Naive thymus-derived CD4-positive, alpha-beta T cell (primary cell): ENCODE results near the gene CISD3. TPM values are rescaled to one million over a fixed set of nuclear protein-coding genes. Genes with fewer than 3 reads are reported as not detected.
A peak's percentile ranks its signal among the peaks of the same experiment; 100 is the strongest.

Source experiments
- ATAC-seq: fragments of 150-1000 bp; cut with Tn5 transposase; 2 replicates; pipeline ENCODE4 v1.10.0; 2021; ENCODE audit warnings: mild to moderate bottlenecking, moderate library complexity
- CTCF ChIA-PET: fragments of 350-600 bp; sonication (Branson Sonifier 250); formaldehyde crosslinking; loops from one replicate; lab custom pipeline; 2021; ENCODE audit warnings: antibody characterized with exemption; lab: Charles Lee
- POLR2A ChIA-PET: fragments of 350-600 bp; sonication (Branson Sonifier 250); formaldehyde crosslinking; loops from one replicate; lab custom pipeline; 2021; ENCODE audit warnings: antibody characterized with exemption, inconsistent platforms; lab: Charles Lee
- DNase-seq, 9 donors: peaks; one replicate each; pipeline versions ENCODE4 v3.0.0 to v3.0.0-alpha.2; 2020 to 2022; ENCODE audit warnings: mixed read lengths in 1 of 9
- H3K27ac ChIP-seq: one replicate; pipeline ENCODE4 v1.7.0; 2013; ENCODE audit warnings: mild to moderate bottlenecking, low read depth, low read length, moderate library complexity
- H3K27me3 ChIP-seq, 2 donors: one replicate each; pipeline ENCODE4 v1.7.0; 2013; ENCODE audit warnings: low read length in 2 of 2, mild to moderate bottlenecking in 2 of 2, moderate library complexity in 2 of 2; ENCODE audit not compliant: control insufficient read depth in 2 of 2, insufficient read depth in 2 of 2
- H3K36me3 ChIP-seq, 3 experiments: 1 replicate in 2 of 3; 2 replicates in 1 of 3; pipeline ENCODE4 v1.7.0; 2013; ENCODE audit warnings: low read length in 3 of 3, mild to moderate bottlenecking in 3 of 3, moderate library complexity in 1 of 3; ENCODE audit not compliant: insufficient read depth in 3 of 3, control insufficient read depth in 2 of 3
- H3K4me1 ChIP-seq, 2 donors: one replicate each; pipeline ENCODE4 v1.7.0; 2013; ENCODE audit warnings: low read length in 2 of 2, mild to moderate bottlenecking in 2 of 2, moderate library complexity in 1 of 2; ENCODE audit not compliant: control insufficient read depth in 2 of 2, insufficient read depth in 2 of 2
- H3K4me3 ChIP-seq: 2 replicates; pipeline ENCODE4 v1.7.0; 2013; ENCODE audit warnings: mild to moderate bottlenecking, low read length
- H3K9me3 ChIP-seq, 3 experiments: 1 replicate in 2 of 3; 2 replicates in 1 of 3; pipeline ENCODE4 v1.7.0; 2013; ENCODE audit warnings: low read length in 3 of 3; ENCODE audit not compliant: control insufficient read depth in 2 of 3
- H3K27ac Mint-ChIP-seq, 9 donors: one replicate each; pipeline ENCODE4 v1.8.0; 2020 to 2022; ENCODE audit warnings: mixed read lengths in 9 of 9, mild to moderate bottlenecking in 8 of 9, moderate library complexity in 5 of 9, inconsistent platforms in 2 of 9
- H3K27me3 Mint-ChIP-seq, 5 donors: one replicate each; pipeline ENCODE4 v1.8.0; 2021 to 2022; ENCODE audit warnings: mixed read lengths in 5 of 5, mild to moderate bottlenecking in 1 of 5
- H3K36me3 Mint-ChIP-seq, 5 donors: one replicate each; pipeline ENCODE4 v1.8.0; 2020 to 2022; ENCODE audit warnings: mixed read lengths in 5 of 5, mild to moderate bottlenecking in 3 of 5, inconsistent platforms in 1 of 5
- H3K4me1 Mint-ChIP-seq, 7 donors: one replicate each; pipeline ENCODE4 v1.8.0; 2020 to 2022; ENCODE audit warnings: mixed read lengths in 7 of 7, mild to moderate bottlenecking in 3 of 7, inconsistent platforms in 1 of 7
- H3K4me3 Mint-ChIP-seq, 10 donors: one replicate each; pipeline ENCODE4 v1.8.0; 2020 to 2022; ENCODE audit warnings: mild to moderate bottlenecking in 10 of 10, mixed read lengths in 10 of 10, moderate library complexity in 6 of 10, inconsistent platforms in 2 of 10
- H3K9me3 Mint-ChIP-seq, 11 donors: one replicate each; pipeline ENCODE4 v1.8.0; 2020 to 2022; ENCODE audit warnings: mixed read lengths in 11 of 11, mild to moderate bottlenecking in 4 of 11, inconsistent platforms in 1 of 11, moderate library complexity in 1 of 11
- intact Hi-C, 2 donors: fragments of 100-400 bp; cut with micrococcal nuclease; formaldehyde crosslinking; loops; one replicate each; pipeline ENCODE4 v1.15.1; 2023
- polyA plus RNA-seq, 2 donors: library from polyadenylated mRNA; unstranded; fragments of 300-500 nt; fragmentation: Illumina TruSeq; gene quantifications; one replicate each; pipeline ENCODE4 v1.2.3, GENCODE V29; 2021
- total RNA-seq, 6 experiments: library from RNA in 5 of 6; stranded (reverse) in 5 of 6; gene quantifications; 1 replicate in 5 of 6; 2 replicates in 1 of 6; pipeline ENCODE4 v1.2.3 and lab custom pipeline; 2021 to 2026

Gene CISD3
- total and polyA plus RNA-seq, 7 experiments from 2014 or later: 8.0 to 39.6 (median 16.6) TPM

GRCh38 chr17:38715216-38715943 is 14.8 kb upstream of the CISD3 start:
- no peaks in the 10 kb centered on the region for H3K27me3 ChIP-seq
- H3K4me3 ChIP-seq: no peak overlapping the region
- H3K4me3 Mint-ChIP-seq: no peak overlapping the region
- no peak overlapping the region for H3K27ac ChIP-seq
- ChIA-PET CTCF (interaction anchor here (1.1 to 2.6 kb wide), 2 partner anchors 12 to 19 kb away, joined by 6 to 9 read pairs; no protein-coding TSS in a partner anchor), POLR2A (interaction anchor here (1.9 to 15.9 kb wide), 3 partner anchors 8 to 13 kb away, joined by 4 to 317 read pairs (median 53); partner anchors contain the start of gene MLLT6)
- H3K27ac Mint-ChIP-seq: peak overlapping the region in 7 of 9 donors; percentile 12 to 74 (median 61)
- no peak for DNase-seq
- peaks cover 0 to 3% of the 10 kb centered on the region in 2 donors for H3K4me1 ChIP-seq
- intact Hi-C loops: no loop called here
- no peak for ATAC-seq
- H3K27me3 Mint-ChIP-seq: no peaks in the 10 kb centered on the region
- H3K9me3 ChIP-seq: no peaks in the 10 kb centered on the region
- no peaks in the 10 kb centered on the region for H3K9me3 Mint-ChIP-seq
- peaks cover 19 to 99% (median 26%) of the 10 kb centered on the region in 3 experiments for H3K36me3 ChIP-seq
- peaks cover 0 to 52% (median 17%) of the 10 kb centered on the region in 5 donors for H3K36me3 Mint-ChIP-seq
- peaks cover 18 to 49% (median 37%) of the 10 kb centered on the region in 7 donors for H3K4me1 Mint-ChIP-seq

GRCh38 chr17:38716368-38717005 is 13.7 kb upstream of the CISD3 start:
- Histone ChIP-seq H3K36me3 (peaks cover 25 to 99% (median 33%) of the 10 kb centered on the region in 3 experiments), H3K27me3 (no peaks in the 10 kb centered on the region), H3K4me1 (peaks cover 0 to 3% of the 10 kb centered on the region in 2 donors), H3K4me3 (no peak overlapping the region), H3K27ac (no peak overlapping the region), H3K9me3 (no peaks in the 10 kb centered on the region)
- H3K4me3 Mint-ChIP-seq: peak overlapping the region in 1 of 10 donors; percentile 41
- ChIA-PET POLR2A (interaction anchor here (0.9 to 15.9 kb wide), 5 partner anchors 8 to 15 kb away, joined by 4 to 317 read pairs (median 4); partner anchors contain the start of gene MLLT6), CTCF (interaction anchor here (1.1 to 1.2 kb wide), 2 partner anchors 12 to 18 kb away, joined by 4 to 6 read pairs; no protein-coding TSS in a partner anchor)
- intact Hi-C loops: no loop called here
- peaks cover 0 to 51% (median 22%) of the 10 kb centered on the region in 5 donors for H3K36me3 Mint-ChIP-seq
- peaks cover 18 to 48% (median 36%) of the 10 kb centered on the region in 7 donors for H3K4me1 Mint-ChIP-seq
- H3K27ac Mint-ChIP-seq: peak overlapping the region in 6 of 9 donors; percentile 47 to 81 (median 76)
- ATAC-seq: no peak
- DNase-seq: no peak
- no peaks in the 10 kb centered on the region for H3K9me3 Mint-ChIP-seq
- H3K27me3 Mint-ChIP-seq: no peaks in the 10 kb centered on the region

GRCh38 chr17:38717139-38717745 is 12.9 kb upstream of the CISD3 start:
- ATAC-seq (no peak), DNase-seq (no peak)
- Mint-ChIP-seq H3K36me3 (peaks cover 0 to 49% (median 22%) of the 10 kb centered on the region in 5 donors), H3K4me1 (peaks cover 18 to 46% (median 34%) of the 10 kb centered on the region in 7 donors), H3K27me3 (no peaks in the 10 kb centered on the region), H3K9me3 (no peaks in the 10 kb centered on the region), H3K4me3 (peak overlapping the region in 1 of 10 donors; percentile 41), H3K27ac (peak overlapping the region; percentile 42 to 81 (median 67))
- Histone ChIP-seq H3K27me3 (no peaks in the 10 kb centered on the region), H3K27ac (no peak overlapping the region), H3K36me3 (peaks cover 26 to 99% (median 38%) of the 10 kb centered on the region in 3 experiments), H3K4me3 (no peak overlapping the region), H3K4me1 (peaks cover 0 to 3% of the 10 kb centered on the region in 2 donors), H3K9me3 (no peaks in the 10 kb centered on the region)
- ChIA-PET CTCF (interaction anchor here (1.2 kb wide), 1 partner anchor 11 kb away, joined by 4 read pairs; no protein-coding TSS in a partner anchor), POLR2A (interaction anchor here (0.9 to 15.9 kb wide), 4 partner anchors 8 to 14 kb away, joined by 4 to 317 read pairs (median 28); partner anchors contain the start of gene MLLT6)
- intact Hi-C loops: no loop called here

- peaks cover 0 to 42% (median 22%) of the 10 kb centered on the region in 5 donors for H3K36me3 Mint-ChIP-seq
These were observed 10.7 kb upstream of the CISD3 start for GRCh38 chr17:38719289-38719942.

GRCh38 chr17:38719943-38720641 is 10.0 kb upstream of the CISD3 start:
- no peak overlapping the region for H3K4me3 ChIP-seq
- no peak overlapping the region for H3K27ac ChIP-seq
- Mint-ChIP-seq H3K9me3 (no peaks in the 10 kb centered on the region), H3K4me3 (no peak overlapping the region), H3K27me3 (no peaks in the 10 kb centered on the region), H3K4me1 (peaks cover 19 to 61% (median 38%) of the 10 kb centered on the region in 7 donors), H3K36me3 (peaks cover 0 to 38% (median 19%) of the 10 kb centered on the region in 5 donors), H3K27ac (peak overlapping the region in 4 of 9 donors; percentile 54 to 70 (median 57))
- intact Hi-C loops: no loop called here
- DNase-seq (no peak), ATAC-seq (no peak)
- ChIA-PET CTCF (no interaction called here), POLR2A (interaction anchor here (0.8 to 15.9 kb wide), 3 partner anchors 8 to 13 kb away, joined by 4 to 317 read pairs (median 53); partner anchors contain the start of gene MLLT6)
- peaks cover 3 to 5% of the 10 kb centered on the region in 2 donors for H3K4me1 ChIP-seq
- peaks cover 26 to 95% (median 30%) of the 10 kb centered on the region in 3 experiments for H3K36me3 ChIP-seq
- no peaks in the 10 kb centered on the region for H3K27me3 ChIP-seq
- no peaks in the 10 kb centered on the region for H3K9me3 ChIP-seq

More at GRCh38 chr17:38719289-38719942, 10.7 kb upstream of the CISD3 start:
- intact Hi-C loops: no loop called here
- Mint-ChIP-seq H3K4me1 (peaks cover 24 to 61% (median 38%) of the 10 kb centered on the region in 7 donors), H3K9me3 (no peaks in the 10 kb centered on the region), H3K27me3 (no peaks in the 10 kb centered on the region), H3K27ac (peak overlapping the region in 6 of 9 donors; percentile 53 to 83 (median 72)), H3K4me3 (no peak overlapping the region)
- no peak overlapping the region for H3K4me3 ChIP-seq
- peak overlapping the region; percentile 14 for H3K27ac ChIP-seq
- ChIA-PET POLR2A (interaction anchor here (0.8 to 15.9 kb wide), 6 partner anchors 9 to 35 kb away, joined by 3 to 317 read pairs (median 5); partner anchors contain the start of genes MLLT6 and PSMB3), CTCF (interaction anchor here (1.0 to 1.4 kb wide), 2 partner anchors 16 to 42 kb away, joined by 5 to 7 read pairs; no protein-coding TSS in a partner anchor)
- peaks cover 0 to 3% of the 10 kb centered on the region in 2 donors for H3K4me1 ChIP-seq
- no peaks in the 10 kb centered on the region for H3K27me3 ChIP-seq
- H3K36me3 ChIP-seq: peaks cover 26 to 95% (median 30%) of the 10 kb centered on the region in 3 experiments
- H3K9me3 ChIP-seq: no peaks in the 10 kb centered on the region
- ATAC-seq (no peak), DNase-seq (no peak)
